HEK293T (cell line): Measurements from ENCODE around the gene GSTA5.
"Not testable (repeated sequence)": the region's sequence is repeated elsewhere in the genome, so short reads cannot be mapped to it uniquely, and the experiment has no call there.

Source experiments
- CTCF ChIA-PET: fragments of 350-600 bp; formaldehyde crosslinking; extraction: SDS; loops from one replicate; lab custom pipeline; 2021; ENCODE audit warnings: antibody characterized with exemption, inconsistent platforms; lab: Yijun Ruan, JAX
- POLR2A ChIA-PET: fragments of 350-600 bp; formaldehyde crosslinking; extraction: SDS; loops from one replicate; lab custom pipeline; 2020; ENCODE audit warnings: antibody characterized with exemption, inconsistent platforms; lab: Yijun Ruan, JAX
- DNase-seq: peaks from one replicate; pipeline ENCODE4 v3.0.0; 2012; ENCODE audit warnings: mixed read lengths; ENCODE audit errors: extremely low spot score
- ARNT ChIP-seq: fragments of 450-650 bp; IDR thresholded peaks from 2 replicates; pipeline ENCODE4 v1.6.1; 2017; ENCODE audit warnings: mild to moderate bottlenecking
- BHLHE40 ChIP-seq: fragments of 450-650 bp; IDR thresholded peaks from 2 replicates; pipeline ENCODE4 v1.6.1; 2016; ENCODE audit warnings: mild to moderate bottlenecking, moderate library complexity, borderline replicate concordance
- CTBP1 ChIP-seq: fragments of 450-650 bp; IDR thresholded peaks from 2 replicates; pipeline ENCODE4 v1.6.1; 2016; ENCODE audit warnings: borderline replicate concordance
- ELF4 ChIP-seq: fragments of 450-650 bp; IDR thresholded peaks from 2 replicates; pipeline ENCODE4 v1.6.1; 2017; ENCODE audit warnings: antibody characterized with exemption
- FOXA1 ChIP-seq: fragments of 450-650 bp; IDR thresholded peaks from 2 replicates; pipeline ENCODE4 v1.6.1; 2016; ENCODE audit warnings: mild to moderate bottlenecking
- FOXK2 ChIP-seq: fragments of 450-650 bp; IDR thresholded peaks from 2 replicates; pipeline ENCODE4 v1.6.1; 2016; ENCODE audit warnings: mild to moderate bottlenecking
- FOXM1 ChIP-seq: fragments of 450-650 bp; IDR thresholded peaks from 2 replicates; pipeline ENCODE4 v1.6.1; 2017; ENCODE audit warnings: mild to moderate bottlenecking, borderline replicate concordance
- HDGF ChIP-seq: fragments of 450-650 bp; IDR thresholded peaks from 2 replicates; pipeline ENCODE4 v1.6.1; 2017; ENCODE audit warnings: antibody characterized with exemption, borderline replicate concordance
- L3MBTL2 ChIP-seq: fragments of 450-650 bp; conservative IDR thresholded peaks from 2 replicates; pipeline ENCODE4 v1.6.1; 2016; ENCODE audit warnings: mild to moderate bottlenecking
- LEF1 ChIP-seq: fragments of 450-650 bp; IDR thresholded peaks from 2 replicates; pipeline ENCODE4 v1.6.1; 2017; ENCODE audit warnings: mild to moderate bottlenecking, borderline replicate concordance
- NFRKB ChIP-seq: fragments of 450-650 bp; IDR thresholded peaks from 2 replicates; pipeline ENCODE4 v1.6.1; 2016; ENCODE audit warnings: mild to moderate bottlenecking, moderate library complexity
- SP1 ChIP-seq: fragments of 450-650 bp; IDR thresholded peaks from 2 replicates; pipeline ENCODE4 v1.6.1; 2017
- SUZ12 ChIP-seq: fragments of 450-650 bp; IDR thresholded peaks from 2 replicates; pipeline ENCODE4 v1.6.1; 2016; ENCODE audit warnings: mild to moderate bottlenecking
- TARDBP ChIP-seq: fragments of 450-650 bp; IDR thresholded peaks from 2 replicates; pipeline ENCODE4 v1.6.1; 2016
- ZNF384 ChIP-seq: fragments of 450-650 bp; IDR thresholded peaks from 2 replicates; pipeline ENCODE4 v1.6.1; 2016
- TF ChIP-seq, protein P1 (sequence below): fragments of 450-650 bp; IDR thresholded peaks from 2 replicates; pipeline ENCODE4 v1.6.1; 2016

GSTA5 gene

GRCh38 chr6:52877786-52878185 lies 37.2 kb upstream of the GSTA5 start:
- ChIA-PET CTCF (no interaction called here), POLR2A (no interaction called here)
- TF ChIP-seq LEF1 (no peak), BHLHE40 (no peak), FOXK2 (no peak), ELF4 (no peak), SUZ12 (no peak), TARDBP (no peak), NFRKB (no peak), FOXM1 (no peak), ZNF384 (no peak), FOXA1 (no peak), SP1 (no peak), HDGF (no peak), ARNT (no peak), CTBP1 (no peak), L3MBTL2 (no peak)
- TF ChIP-seq, protein P1, sequence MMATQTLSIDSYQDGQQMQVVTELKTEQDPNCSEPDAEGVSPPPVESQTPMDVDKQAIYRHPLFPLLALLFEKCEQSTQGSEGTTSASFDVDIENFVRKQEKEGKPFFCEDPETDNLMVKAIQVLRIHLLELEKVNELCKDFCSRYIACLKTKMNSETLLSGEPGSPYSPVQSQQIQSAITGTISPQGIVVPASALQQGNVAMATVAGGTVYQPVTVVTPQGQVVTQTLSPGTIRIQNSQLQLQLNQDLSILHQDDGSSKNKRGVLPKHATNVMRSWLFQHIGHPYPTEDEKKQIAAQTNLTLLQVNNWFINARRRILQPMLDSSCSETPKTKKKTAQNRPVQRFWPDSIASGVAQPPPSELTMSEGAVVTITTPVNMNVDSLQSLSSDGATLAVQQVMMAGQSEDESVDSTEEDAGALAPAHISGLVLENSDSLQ: no peak
- DNase-seq: no peak

GRCh38 chr6:52877168-52877567 lies 36.6 kb upstream of the GSTA5 start:
- no peak for DNase-seq
- TF ChIP-seq FOXA1 (no peak), L3MBTL2 (no peak), FOXM1 (no peak), ARNT (no peak)
- CTCF ChIA-PET: no interaction called here
- POLR2A ChIA-PET: no interaction called here

DNA sequence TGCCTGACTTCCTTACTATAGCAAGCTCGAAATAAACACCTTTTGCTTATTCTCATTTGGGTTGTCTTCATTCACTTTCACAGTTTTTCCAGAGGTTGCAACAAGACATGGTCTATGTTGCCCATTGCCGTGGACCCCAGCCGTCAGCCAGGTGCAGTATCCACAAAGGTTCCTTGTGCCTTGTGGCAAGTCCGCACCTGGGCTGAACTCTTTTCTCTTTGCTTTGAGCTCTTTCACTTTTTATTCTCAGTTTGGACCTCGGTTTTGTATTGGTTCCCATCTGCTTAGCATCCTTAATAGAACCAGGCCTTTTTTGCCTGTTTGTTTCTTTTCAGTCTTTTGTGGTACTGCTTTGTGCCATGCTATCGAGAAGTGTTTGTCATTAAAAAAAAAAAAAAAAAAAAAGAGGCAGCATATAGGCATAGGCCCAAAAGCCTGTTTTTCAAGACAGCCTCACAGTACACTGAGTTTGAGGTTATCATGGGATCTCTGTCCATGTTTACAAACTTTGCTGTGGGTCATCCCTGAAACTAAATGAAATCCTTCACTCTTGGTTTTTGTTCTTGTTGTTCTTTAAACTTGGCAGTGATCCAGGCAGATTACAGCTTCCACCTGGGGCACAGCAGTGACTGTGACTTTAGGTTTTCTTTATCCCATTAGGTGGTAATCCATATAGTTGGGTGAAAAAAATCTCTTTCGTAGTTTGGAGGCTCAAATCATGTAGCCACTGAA lies 35.6 kb upstream of the GSTA5 start:
- TF ChIP-seq L3MBTL2 (no peak), ARNT (no peak), HDGF (no peak), FOXM1 (no peak), SP1 (no peak), ZNF384 (no peak), BHLHE40 (no peak), TARDBP (no peak), ELF4 (no peak), LEF1 (no peak), FOXA1 (no peak), FOXK2 (no peak), NFRKB (no peak), SUZ12 (no peak), CTBP1 (no peak)
- TF ChIP-seq, protein P1: no peak
- no peak for DNase-seq
- POLR2A ChIA-PET: interaction anchor here (1.0 kb wide), 1 partner anchor 118 kb away, joined by 4 read pairs; no protein-coding TSS in a partner anchor
- CTCF ChIA-PET: no interaction called here

GRCh38 chr6:52872031-52872430 lies 31.4 kb upstream of the GSTA5 start:
- TF ChIP-seq ELF4: no peak
- no peak for TF ChIP-seq FOXA1
- no peak for TF ChIP-seq LEF1
- TF ChIP-seq SP1: no peak
- no peak for TF ChIP-seq ZNF384
- no peak for TF ChIP-seq CTBP1
- no peak for TF ChIP-seq HDGF
- TF ChIP-seq, protein P1: no peak
- no peak for TF ChIP-seq BHLHE40
- no peak for TF ChIP-seq TARDBP
- no peak for TF ChIP-seq ARNT
- TF ChIP-seq L3MBTL2: no peak
- TF ChIP-seq NFRKB: no peak
- TF ChIP-seq FOXK2: no peak
- TF ChIP-seq SUZ12: no peak
- CTCF ChIA-PET: no interaction called here
- POLR2A ChIA-PET: interaction anchor here (1.3 kb wide), 1 partner anchor 122 kb away, joined by 5 read pairs; no protein-coding TSS in a partner anchor
- no peak for DNase-seq

DNA sequence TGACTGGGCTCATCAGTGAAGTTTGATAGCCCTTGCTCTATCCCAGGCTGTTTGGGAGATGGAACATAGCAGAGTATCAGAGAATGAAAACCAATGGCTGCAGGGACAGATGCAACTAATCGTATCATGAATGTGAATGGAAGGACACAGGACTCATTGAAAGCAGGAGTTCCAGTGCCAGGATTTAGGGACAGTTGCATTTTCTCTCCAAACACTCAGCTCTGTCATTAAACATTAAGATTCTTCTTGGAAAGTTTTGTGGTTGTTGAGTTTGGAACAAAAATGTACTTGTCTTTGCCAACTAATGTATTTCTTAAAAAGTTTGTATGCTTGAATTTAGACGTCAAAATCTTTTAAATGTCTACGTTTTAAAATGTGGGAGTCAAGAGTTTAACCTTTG lies 31.0 kb upstream of the GSTA5 start:
- no peak for DNase-seq
- ChIA-PET CTCF (no interaction called here), POLR2A (interaction anchor here (1.3 kb wide), 1 partner anchor 122 kb away, joined by 5 read pairs; no protein-coding TSS in a partner anchor)
- no peak for TF ChIP-seq NFRKB
- TF ChIP-seq ZNF384: no peak
- TF ChIP-seq, protein P1: no peak
- TF ChIP-seq ELF4: no peak
- TF ChIP-seq TARDBP: no peak
- TF ChIP-seq HDGF: no peak
- TF ChIP-seq FOXK2: no peak
- TF ChIP-seq SP1: no peak
- no peak for TF ChIP-seq BHLHE40
- TF ChIP-seq ARNT: no peak
- no peak for TF ChIP-seq FOXA1
- TF ChIP-seq LEF1: no peak
- TF ChIP-seq L3MBTL2: no peak
- TF ChIP-seq FOXM1: no peak
- no peak for TF ChIP-seq SUZ12
- no peak for TF ChIP-seq CTBP1

DNA sequence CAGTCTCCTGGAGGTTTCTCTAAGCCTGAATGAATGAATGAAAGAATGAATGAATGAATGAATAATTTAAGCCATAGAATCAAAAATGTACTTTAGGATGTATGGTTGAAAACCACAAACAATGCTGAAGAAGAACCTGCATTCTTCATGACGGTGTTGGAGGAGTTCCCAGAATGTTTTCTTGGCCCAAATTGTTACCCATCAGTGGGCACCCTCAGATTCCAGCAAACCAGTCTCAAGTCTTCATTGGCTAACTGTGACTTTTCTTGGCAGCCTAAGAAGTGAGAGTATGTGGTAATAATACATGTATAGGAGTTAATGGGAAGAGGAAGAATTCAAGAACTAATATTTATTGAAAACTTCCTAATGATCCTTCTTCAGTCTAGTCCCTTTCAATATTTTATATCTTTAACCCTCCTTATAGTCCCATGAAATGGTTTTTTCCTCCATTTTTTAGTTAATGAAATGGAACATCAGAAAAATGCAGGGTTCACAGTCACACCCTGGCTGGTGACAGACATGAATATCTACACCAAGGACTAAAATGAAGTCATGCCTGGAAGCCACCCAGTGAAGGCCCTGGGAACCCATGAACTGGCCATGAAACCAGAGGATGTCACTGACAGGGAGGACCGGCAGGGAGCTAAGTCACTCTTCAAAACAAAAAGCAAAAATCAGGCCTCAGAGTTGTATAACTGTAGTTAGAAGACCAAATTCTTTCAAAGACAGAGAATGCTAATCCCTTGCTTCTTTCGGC lies 29.9 kb upstream of the GSTA5 start:
- CTCF ChIA-PET, DNase-seq, POLR2A ChIA-PET: not testable (repeated sequence)

DNA sequence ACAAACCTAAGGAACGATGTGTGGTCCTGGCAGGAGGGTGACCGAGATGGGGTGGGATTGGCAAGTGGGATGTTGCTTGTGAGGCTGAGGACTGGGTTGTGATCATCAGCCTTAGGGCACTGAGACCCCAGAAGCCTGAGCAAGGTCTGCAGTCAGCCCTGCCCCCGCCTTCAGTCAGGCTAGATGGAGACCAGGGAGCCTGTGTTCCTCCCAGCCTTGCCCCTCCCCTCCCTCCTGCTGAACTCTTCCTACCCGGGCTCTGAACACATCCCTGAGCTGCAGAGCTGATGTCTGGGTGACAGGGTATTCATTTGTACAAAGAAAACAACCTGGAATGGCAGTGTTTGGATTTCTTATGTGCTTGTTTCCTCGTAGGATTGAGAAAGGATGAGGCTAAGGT lies 28.3 kb upstream of the GSTA5 start:
- POLR2A ChIA-PET, DNase-seq: not testable (repeated sequence)
- CTCF ChIA-PET: interaction anchor here (0.7 kb wide), 1 partner anchor 144 kb away, joined by 3 read pairs; no protein-coding TSS in a partner anchor
